Measurements from ENCODE around the gene LARP4B. TPM values are rescaled to one million over a fixed set of nuclear protein-coding genes. Genes with fewer than 3 reads are reported as not detected.

LARP4B gene
- total and polyA plus RNA-seq, 2 experiments from 2014 or later, result 18.3 to 52.3 TPM

GRCh38 chr10:878333-878759 is 53.2 kb downstream of the LARP4B start:
- H3K4me1 Mint-ChIP-seq, result no peaks in the 10 kb centered on the region
- no peak for ATAC-seq
- DNase-seq (ENCODE audit: low spot score), result no peak
- peaks cover 4% of the 10 kb centered on the region for H3K27me3 Mint-ChIP-seq (ENCODE audit: insufficient read depth, low read depth, poor library complexity)
- H4K20me1 ChIP-seq (replicated peaks; ENCODE audit: insufficient read depth), result peaks cover 33% of the 10 kb centered on the region
- H3K9me2 ChIP-seq (ENCODE audit: insufficient read depth), result no peaks in the 10 kb centered on the region
- H3K4me2 ChIP-seq, result no peak overlapping the region
- TF ChIP-seq CREB1 (CRISPR knock-in tag; IDR thresholded peaks at IDR 0.05; ENCODE audit: low read depth) (no peak), STAT1 (IDR thresholded peaks at IDR 0.05; ENCODE audit: unreplicated experiment) (no peak), CTCF (conservative IDR thresholded peaks at IDR 0.05; ENCODE audit: low read depth in 2 of 2) (no peak), ZNF331 (CRISPR knock-in tag; IDR thresholded peaks at IDR 0.05; ENCODE audit: low read depth) (no peak), EZH2 (IDR thresholded peaks at IDR 0.05; ENCODE audit: low read depth, unreplicated experiment) (no peak)
- TF ChIP-seq, protein P1, sequence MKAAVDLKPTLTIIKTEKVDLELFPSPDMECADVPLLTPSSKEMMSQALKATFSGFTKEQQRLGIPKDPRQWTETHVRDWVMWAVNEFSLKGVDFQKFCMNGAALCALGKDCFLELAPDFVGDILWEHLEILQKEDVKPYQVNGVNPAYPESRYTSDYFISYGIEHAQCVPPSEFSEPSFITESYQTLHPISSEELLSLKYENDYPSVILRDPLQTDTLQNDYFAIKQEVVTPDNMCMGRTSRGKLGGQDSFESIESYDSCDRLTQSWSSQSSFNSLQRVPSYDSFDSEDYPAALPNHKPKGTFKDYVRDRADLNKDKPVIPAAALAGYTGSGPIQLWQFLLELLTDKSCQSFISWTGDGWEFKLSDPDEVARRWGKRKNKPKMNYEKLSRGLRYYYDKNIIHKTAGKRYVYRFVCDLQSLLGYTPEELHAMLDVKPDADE (IDR thresholded peaks at IDR 0.05), result no peak
- TF ChIP-seq, protein P2, sequence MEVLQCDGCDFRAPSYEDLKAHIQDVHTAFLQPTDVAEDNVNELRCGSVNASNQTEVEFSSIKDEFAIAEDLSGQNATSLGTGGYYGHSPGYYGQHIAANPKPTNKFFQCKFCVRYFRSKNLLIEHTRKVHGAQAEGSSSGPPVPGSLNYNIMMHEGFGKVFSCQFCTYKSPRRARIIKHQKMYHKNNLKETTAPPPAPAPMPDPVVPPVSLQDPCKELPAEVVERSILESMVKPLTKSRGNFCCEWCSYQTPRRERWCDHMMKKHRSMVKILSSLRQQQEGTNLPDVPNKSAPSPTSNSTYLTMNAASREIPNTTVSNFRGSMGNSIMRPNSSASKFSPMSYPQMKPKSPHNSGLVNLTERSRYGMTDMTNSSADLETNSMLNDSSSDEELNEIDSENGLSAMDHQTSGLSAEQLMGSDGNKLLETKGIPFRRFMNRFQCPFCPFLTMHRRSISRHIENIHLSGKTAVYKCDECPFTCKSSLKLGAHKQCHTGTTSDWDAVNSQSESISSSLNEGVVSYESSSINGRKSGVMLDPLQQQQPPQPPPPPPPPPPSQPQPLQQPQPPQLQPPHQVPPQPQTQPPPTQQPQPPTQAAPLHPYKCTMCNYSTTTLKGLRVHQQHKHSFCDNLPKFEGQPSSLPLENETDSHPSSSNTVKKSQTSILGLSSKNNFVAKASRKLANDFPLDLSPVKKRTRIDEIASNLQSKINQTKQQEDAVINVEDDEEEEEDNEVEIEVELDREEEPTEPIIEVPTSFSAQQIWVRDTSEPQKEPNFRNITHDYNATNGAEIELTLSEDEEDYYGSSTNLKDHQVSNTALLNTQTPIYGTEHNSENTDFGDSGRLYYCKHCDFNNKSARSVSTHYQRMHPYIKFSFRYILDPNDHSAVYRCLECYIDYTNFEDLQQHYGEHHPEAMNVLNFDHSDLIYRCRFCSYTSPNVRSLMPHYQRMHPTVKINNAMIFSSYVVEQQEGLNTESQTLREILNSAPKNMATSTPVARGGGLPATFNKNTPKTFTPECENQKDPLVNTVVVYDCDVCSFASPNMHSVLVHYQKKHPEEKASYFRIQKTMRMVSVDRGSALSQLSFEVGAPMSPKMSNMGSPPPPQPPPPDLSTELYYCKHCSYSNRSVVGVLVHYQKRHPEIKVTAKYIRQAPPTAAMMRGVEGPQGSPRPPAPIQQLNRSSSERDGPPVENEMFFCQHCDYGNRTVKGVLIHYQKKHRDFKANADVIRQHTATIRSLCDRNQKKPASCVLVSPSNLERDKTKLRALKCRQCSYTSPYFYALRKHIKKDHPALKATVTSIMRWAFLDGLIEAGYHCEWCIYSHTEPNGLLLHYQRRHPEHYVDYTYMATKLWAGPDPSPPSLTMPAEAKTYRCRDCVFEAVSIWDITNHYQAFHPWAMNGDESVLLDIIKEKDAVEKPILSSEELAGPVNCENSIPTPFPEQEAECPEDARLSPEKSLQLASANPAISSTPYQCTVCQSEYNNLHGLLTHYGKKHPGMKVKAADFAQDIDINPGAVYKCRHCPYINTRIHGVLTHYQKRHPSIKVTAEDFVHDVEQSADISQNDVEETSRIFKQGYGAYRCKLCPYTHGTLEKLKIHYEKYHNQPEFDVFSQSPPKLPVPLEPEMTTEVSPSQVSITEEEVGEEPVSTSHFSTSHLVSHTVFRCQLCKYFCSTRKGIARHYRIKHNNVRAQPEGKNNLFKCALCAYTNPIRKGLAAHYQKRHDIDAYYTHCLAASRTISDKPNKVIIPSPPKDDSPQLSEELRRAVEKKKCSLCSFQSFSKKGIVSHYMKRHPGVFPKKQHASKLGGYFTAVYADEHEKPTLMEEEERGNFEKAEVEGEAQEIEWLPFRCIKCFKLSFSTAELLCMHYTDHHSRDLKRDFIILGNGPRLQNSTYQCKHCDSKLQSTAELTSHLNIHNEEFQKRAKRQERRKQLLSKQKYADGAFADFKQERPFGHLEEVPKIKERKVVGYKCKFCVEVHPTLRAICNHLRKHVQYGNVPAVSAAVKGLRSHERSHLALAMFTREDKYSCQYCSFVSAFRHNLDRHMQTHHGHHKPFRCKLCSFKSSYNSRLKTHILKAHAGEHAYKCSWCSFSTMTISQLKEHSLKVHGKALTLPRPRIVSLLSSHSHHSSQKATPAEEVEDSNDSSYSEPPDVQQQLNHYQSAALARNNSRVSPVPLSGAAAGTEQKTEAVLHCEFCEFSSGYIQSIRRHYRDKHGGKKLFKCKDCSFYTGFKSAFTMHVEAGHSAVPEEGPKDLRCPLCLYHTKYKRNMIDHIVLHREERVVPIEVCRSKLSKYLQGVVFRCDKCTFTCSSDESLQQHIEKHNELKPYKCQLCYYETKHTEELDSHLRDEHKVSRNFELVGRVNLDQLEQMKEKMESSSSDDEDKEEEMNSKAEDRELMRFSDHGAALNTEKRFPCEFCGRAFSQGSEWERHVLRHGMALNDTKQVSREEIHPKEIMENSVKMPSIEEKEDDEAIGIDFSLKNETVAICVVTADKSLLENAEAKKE (CRISPR knock-in tag; IDR thresholded peaks at IDR 0.05), result no peak
- H3K36me3 ChIP-seq (ENCODE audit: insufficient read depth), result peaks cover 7% of the 10 kb centered on the region
- H3K27ac ChIP-seq (ENCODE audit: low read depth), result no peak overlapping the region
- 0 out of 2 replicates have a peak, but pooled peaks cover 6% of the 10 kb centered on the region for H3F3A ChIP-seq (replicated peaks; ENCODE audit: low read depth)
- H2AFZ ChIP-seq, result no peak overlapping the region
- H3K27me3 ChIP-seq (ENCODE audit: insufficient read depth), result no peaks in the 10 kb centered on the region
- no peaks in the 10 kb centered on the region for H3K4me1 ChIP-seq (ENCODE audit: insufficient read depth)
- no peak overlapping the region for H3K4me3 Mint-ChIP-seq
- H3K9me3 Mint-ChIP-seq, result no peaks in the 10 kb centered on the region
- H3K36me3 Mint-ChIP-seq (ENCODE audit: low read depth), result peaks cover 30% of the 10 kb centered on the region
- no peak overlapping the region for H3K27ac Mint-ChIP-seq
- no peak overlapping the region for H3K4me3 ChIP-seq
- peaks cover 71% of the 10 kb centered on the region for H3K79me2 ChIP-seq (replicated peaks; ENCODE audit: insufficient read depth)
